Activated naive CD4-positive, alpha-beta T cell (primary cell): ENCODE measurements around the gene TRDN.
"Not testable (repeated sequence)": the region's sequence is repeated elsewhere in the genome, so short reads cannot be mapped to it uniquely, and the experiment has no call there.

Source experiments
- DNase-seq, 4 experiments: peaks; one replicate each; lab custom pipeline; 2025; lab: John Stamatoyannopoulos, UW

The TRDN gene

GRCh38 chr6:123629258-123629941 lies 7.3 kb downstream of the TRDN start:
- no peak for DNase-seq

GRCh38 chr6:123625696-123626095 lies 11.1 kb downstream of the TRDN start:
- DNase-seq: no peak

DNA sequence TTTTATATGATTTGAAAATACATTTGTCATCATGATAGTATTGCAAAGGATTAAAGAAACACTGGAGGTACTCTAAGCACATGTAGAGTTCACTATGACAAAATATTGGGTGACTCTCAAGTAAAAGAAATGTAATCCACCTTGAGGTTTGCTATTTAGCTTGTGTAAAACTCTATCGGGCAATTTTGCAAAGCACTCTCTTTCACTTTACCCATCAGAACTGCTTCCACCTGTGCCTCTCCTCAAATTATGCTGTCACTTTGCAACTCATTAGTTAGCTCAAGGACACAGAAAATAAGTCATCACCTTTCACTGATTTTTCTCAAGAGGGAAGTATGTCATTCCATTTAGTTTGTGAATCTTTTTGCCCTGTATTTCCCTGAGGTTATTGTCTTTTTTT lies 14.0 kb downstream of the TRDN start:
- no peak for DNase-seq

GRCh38 chr6:123619156-123619555 lies 17.6 kb downstream of the TRDN start:
- DNase-seq: no peak

DNA sequence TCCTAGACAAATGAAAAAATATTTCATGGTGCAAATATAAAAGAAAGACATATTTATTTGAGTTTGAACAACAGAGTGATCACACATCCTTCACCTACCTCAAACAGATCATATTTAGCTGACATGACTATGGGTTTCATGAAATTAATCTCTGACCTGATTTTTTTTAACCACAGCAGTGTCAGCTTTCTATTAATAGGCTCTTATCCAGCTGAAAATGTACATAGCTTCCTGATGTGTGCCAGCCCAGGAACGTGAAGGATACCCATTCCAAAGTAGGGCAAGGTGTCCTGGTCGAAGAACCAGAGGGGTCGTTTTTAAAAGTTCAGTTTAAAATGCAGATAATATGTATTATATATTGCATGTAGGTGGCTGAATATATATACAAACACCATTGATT lies 19.8 kb downstream of the TRDN start:
- DNase-seq: no peak

DNA sequence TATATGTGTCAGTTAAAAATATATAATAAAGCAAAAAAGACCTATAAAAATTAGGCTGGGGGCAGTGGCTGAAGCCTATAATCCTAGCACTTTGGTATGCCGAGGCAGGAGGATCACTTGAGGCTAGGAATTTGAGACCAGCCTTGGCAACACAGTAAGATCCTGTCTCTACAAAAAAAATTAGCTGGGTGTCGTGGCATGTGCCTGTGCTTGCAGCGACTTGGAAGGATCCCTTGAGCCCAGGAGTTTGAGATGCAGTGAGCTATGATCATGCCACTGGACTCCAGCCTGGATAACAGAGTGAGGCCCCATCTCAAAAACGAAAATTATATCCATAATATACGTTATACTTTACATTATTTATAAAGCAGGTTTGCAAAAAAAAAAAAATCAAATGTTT lies 20.7 kb downstream of the TRDN start:
- DNase-seq: no peak

DNA sequence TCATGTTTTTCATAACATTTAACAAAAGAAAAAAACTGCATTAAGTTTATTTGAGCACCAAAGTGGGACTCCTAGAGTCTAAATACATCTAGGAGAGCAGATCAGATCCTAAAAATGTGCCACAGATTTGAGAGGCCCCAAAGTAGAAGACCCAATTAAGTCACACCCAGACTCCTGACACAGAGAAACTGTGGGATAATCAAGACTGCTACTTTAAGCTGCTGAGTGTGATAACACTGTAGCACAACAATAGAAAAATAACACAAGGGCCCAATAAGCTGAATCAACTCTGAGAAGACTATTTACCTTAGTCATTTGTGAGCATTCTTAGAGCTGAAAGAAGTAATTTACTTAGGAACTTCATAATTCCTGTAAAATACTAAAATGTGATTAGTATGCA lies 26.0 kb downstream of the TRDN start:
- no peak for DNase-seq

- DNase-seq: no peak
Measured at GRCh38 chr6:123604067-123604466, 32.7 kb downstream of the TRDN start.

DNA sequence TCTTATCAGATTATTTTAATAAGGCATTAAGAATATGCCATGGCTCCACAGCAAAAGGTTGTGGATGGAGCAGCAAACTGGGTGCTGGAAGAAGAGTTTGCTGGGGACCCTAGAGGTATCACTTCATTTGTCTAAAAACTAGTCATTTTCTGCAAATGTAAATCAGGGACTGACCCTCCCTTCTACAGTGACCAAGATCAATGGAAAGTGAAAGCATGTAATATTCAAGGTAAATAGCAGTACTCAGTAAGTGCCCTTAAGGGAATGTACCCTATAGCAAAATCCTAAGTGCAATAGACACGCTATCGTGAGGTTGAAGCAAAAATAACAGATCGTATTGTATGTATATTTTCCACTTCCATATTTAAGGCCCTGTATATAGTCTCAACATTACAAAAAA lies 38.7 kb downstream of the TRDN start:
- no peak for DNase-seq

GRCh38 chr6:123594776-123595175 lies 42.0 kb downstream of the TRDN start:
- DNase-seq: no peak

GRCh38 chr6:123592426-123592825 lies 44.3 kb downstream of the TRDN start:
- no peak for DNase-seq

DNA sequence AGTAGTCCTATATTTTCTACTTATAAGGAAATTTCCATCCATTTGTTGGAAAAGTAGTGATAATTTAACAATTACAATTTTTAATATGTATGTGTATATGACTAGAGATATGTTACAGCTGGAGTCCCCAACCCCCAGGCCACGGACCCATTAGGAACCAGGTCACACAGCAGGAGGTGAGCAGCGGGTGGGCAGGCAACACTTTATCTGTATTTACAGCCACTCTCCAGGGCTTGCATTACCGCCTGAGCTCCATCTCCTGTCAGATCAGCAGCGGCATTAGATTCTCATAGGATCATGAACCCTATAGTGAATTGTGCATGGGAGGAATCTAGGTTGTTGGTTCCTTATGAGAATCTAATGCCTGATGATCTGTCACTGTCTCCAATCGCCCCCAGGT lies 46.8 kb downstream of the TRDN start:
- DNase-seq: no peak

GRCh38 chr6:123589317-123589716 lies 47.4 kb downstream of the TRDN start:
- DNase-seq: no peak

DNA sequence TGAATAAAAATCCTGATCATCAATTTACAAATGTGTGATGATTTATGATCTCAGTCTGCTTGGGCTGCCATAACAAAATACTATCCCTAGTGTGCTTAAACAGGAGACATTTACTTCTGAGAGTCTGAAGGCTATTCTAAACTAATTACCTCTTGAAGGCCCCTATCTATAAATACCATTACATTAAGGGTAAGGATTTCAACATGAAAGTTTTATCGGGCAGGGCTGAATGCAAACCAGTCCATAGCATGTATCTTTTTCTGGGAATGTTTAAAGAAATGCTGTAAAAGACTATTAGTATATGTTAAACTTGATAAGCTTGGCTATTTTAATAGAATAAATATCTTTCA lies 48.2 kb downstream of the TRDN start:
- DNase-seq: no peak

DNA sequence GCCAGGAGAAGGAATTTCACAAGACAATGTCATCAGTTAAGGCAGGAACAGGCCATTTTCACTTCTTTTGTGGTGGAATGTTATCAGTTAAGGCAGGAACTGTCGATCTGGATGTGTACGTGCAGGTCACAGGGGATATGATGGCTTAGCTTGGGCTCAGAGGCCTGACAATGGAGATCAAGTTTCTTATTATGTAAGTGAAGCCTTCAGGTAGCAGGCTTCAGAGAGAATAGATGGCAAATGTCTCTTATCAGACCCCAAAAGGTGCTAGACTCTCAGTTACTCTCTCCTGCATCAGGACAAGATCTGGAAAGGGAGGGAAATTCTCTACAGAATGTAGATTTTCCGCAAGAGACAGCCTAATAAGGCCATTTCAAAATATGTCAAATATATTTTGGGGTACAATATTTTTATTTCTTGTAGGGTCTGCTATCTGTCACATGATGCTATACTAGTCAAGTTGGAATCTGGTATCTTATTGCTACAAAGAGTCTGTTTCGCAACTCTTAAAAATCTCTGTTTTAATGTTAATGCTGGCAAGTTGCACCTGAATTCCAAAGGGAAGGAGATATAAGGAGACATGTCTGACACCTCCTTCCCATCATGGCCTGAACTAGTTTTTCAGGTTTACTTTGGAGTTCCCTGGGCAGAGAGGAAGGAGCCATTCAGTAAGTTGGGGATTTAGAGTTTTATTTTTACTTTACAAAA lies 48.8 kb downstream of the TRDN start:
- no peak for DNase-seq

GRCh38 chr6:123587407-123587806 lies 49.3 kb downstream of the TRDN start:
- not testable (repeated sequence) for DNase-seq

- no peak for DNase-seq
Measured at GRCh38 chr6:123580331-123580730, 56.4 kb downstream of the TRDN start.

GRCh38 chr6:123575188-123575587 lies 61.6 kb downstream of the TRDN start:
- no peak for DNase-seq

DNA sequence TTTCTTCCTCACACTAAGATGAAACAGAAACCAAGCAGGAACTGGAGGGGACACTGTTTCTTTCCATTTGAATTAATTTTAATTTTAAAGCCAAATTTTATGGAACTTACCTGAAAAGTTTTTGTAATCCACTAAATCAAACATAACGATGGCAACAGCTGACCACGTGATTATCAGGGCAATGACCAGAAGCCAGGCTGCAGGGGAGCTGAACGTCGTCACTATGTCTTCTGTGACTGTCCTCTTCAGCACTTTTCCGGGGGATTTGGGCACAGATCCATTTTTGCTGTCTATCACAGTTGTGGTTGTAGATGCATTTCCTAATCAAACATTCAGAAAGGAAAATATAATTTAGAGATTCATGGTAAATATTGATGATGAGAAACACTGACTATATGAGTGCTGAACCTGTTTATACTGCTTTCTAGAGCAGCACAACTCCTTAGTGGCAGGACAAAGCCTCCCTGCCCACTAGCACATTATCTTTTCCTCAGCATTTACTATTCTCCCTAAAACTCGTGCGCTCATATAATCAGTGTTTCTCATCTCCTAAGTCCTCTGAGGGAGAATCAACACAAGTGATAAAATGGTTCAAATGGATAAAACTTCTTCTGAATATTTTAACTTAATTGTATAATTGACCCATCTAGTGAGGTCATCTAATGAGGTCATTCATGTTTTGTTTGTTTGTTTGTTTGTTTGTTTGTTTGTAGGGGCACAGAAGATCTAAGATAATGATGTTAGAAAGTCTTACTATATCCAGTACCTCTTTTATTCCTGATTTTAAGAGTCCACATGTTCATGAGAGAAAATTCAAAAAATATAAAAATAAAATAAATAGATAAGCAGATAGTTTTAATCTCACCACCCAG lies 65.7 kb downstream of the TRDN start:
- DNase-seq: no peak

- no peak for DNase-seq
Measured at GRCh38 chr6:123569575-123569974, 67.2 kb downstream of the TRDN start.

GRCh38 chr6:123565529-123565928 lies 71.2 kb downstream of the TRDN start:
- DNase-seq: no peak

- DNase-seq: no peak
Measured at GRCh38 chr6:123564361-123564760, 72.4 kb downstream of the TRDN start.

GRCh38 chr6:123562677-123563076 lies 74.1 kb downstream of the TRDN start:
- no peak for DNase-seq
